Caco-2 (cell line): ENCODE results near the gene LATS2. TPM values are rescaled to one million over a fixed set of nuclear protein-coding genes. Genes with fewer than 3 reads are reported as not detected.

Experiments
- BruUV-seq: library from RNA; stranded (reverse); fragments of 400-500 nt; replicated peaks from 2 replicates; lab custom pipeline; 2021; lab: Mats Ljungman, UMichigan
- CTCF ChIA-PET: fragments of 300-600 bp; sonication (Branson Sonifier 250); formaldehyde crosslinking; loops from one replicate; lab custom pipeline; 2022; ENCODE audit warnings: antibody characterized with exemption; lab: Charles Lee
- POLR2A ChIA-PET: fragments of 300-600 bp; sonication (Branson Sonifier 250); formaldehyde crosslinking; loops from one replicate; lab custom pipeline; 2022; ENCODE audit warnings: antibody characterized with exemption; lab: Charles Lee
- DNase-seq, 2 experiments: peaks; one replicate each; pipeline versions ENCODE4 v3.0.0 to v3.0.0-alpha.2; 2020 to 2022
- H3K27me3 ChIP-seq: replicated peaks from 2 replicates; pipeline ENCODE4 v1.6.0; 2011; ENCODE audit warnings: low read length; ENCODE audit not compliant: control insufficient read depth, insufficient read depth
- H3K36me3 ChIP-seq: 2 replicates; pipeline ENCODE4 v1.5.1; 2011; ENCODE audit warnings: low read length; ENCODE audit not compliant: control insufficient read depth, insufficient read depth
- H3K4me1 ChIP-seq: fragments of 250-450 bp; sonication (Bioruptor Pico); 2 replicates; pipeline ENCODE4 v1.5.1; 2020; ENCODE audit warnings: mild to moderate bottlenecking
- H3K4me3 ChIP-seq: 2 replicates; pipeline ENCODE4 v1.5.1; 2011; ENCODE audit warnings: low read depth, mild to moderate bottlenecking, control low read depth, low read length
- H3K9me3 ChIP-seq: fragments of 250-450 bp; sonication (Bioruptor Pico); 2 replicates; pipeline ENCODE4 v1.5.1; 2020; ENCODE audit warnings: mild to moderate bottlenecking, moderate library complexity
- H3K27ac Mint-ChIP-seq: one replicate; pipeline ENCODE4 v1.8.0; 2022; ENCODE audit warnings: mixed read lengths; ENCODE audit not compliant: unreplicated experiment
- H3K27me3 Mint-ChIP-seq: one replicate; pipeline ENCODE4 v1.8.0; 2022; ENCODE audit warnings: mixed read lengths; ENCODE audit not compliant: insufficient read depth, unreplicated experiment
- H3K36me3 Mint-ChIP-seq: one replicate; pipeline ENCODE4 v1.8.0; 2022; ENCODE audit warnings: mild to moderate bottlenecking, mixed read lengths; ENCODE audit not compliant: insufficient read depth, unreplicated experiment
- H3K4me1 Mint-ChIP-seq: one replicate; pipeline ENCODE4 v1.8.0; 2022; ENCODE audit warnings: low read depth, mixed read lengths; ENCODE audit not compliant: unreplicated experiment
- H3K4me3 Mint-ChIP-seq: one replicate; pipeline ENCODE4 v1.8.0; 2022; ENCODE audit warnings: mild to moderate bottlenecking, moderate library complexity, mixed read lengths; ENCODE audit not compliant: unreplicated experiment
- H3K9me3 Mint-ChIP-seq: one replicate; pipeline ENCODE4 v1.8.0; 2022; ENCODE audit warnings: mixed read lengths; ENCODE audit not compliant: unreplicated experiment
- intact Hi-C: fragments of 100-400 bp; cut with micrococcal nuclease; formaldehyde crosslinking; loops from one replicate; pipeline ENCODE4 v1.10.0; 2022; ENCODE audit not compliant: unreplicated experiment
- total RNA-seq: library from RNA; stranded (reverse); gene quantifications from 2 replicates; pipeline ENCODE4 v1.2.3, GENCODE V29; 2022
- TF ChIP-seq, protein P1 (sequence below), 2 experiments: fragments of 200-600 bp in 1 of 2; IDR thresholded peaks; 1 replicate in 1 of 2; 2 replicates in 1 of 2; pipeline versions ENCODE4 v1.5.1 to v1.8.0; 2011 to 2022; ENCODE audit warnings: antibody characterized with exemption in 1 of 2, control low read depth in 1 of 2, inconsistent platforms in 1 of 2, low read depth in 1 of 2, low read length in 1 of 2, mild to moderate bottlenecking in 1 of 2, moderate library complexity in 1 of 2; ENCODE audit not compliant: insufficient read depth in 1 of 2, severe bottlenecking in 1 of 2, unreplicated experiment in 1 of 2

LATS2 gene
- total RNA-seq, 1 experiment from 2014 or later: 45.6 TPM

DNA sequence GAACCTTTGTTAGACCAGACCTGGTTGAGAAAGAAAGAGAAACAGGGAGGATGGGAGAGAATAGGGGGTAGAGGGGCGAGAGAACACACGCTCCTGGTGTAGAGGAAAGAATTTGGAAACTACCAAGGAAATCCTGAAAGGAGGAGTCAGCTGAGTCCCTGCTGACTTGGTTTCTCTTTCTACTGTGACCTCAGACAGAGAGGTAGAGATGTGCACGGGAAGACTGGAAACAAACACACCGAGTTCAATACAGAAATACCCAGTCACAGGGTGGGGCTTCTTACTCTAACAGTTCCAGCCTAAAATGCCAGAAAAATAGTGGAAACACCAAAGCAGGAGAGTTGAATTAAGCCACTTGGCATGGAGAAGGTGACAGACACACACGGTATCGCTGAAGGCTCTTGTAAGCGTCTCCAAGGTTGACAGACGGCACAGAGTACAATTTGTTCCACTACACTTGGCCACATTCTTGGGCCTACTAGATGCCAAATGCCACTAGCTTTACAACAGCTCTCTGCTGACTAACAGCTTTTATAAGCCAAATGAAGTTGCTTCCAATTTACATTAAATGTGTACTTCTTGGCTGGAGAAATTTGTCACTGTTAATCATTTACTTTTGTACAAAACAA, 28.1 kb downstream of the LATS2 start:
- Mint-ChIP-seq H3K4me3 (no peak overlapping the region), H3K27ac (peak overlapping the region; percentile 8), H3K9me3 (no peaks in the 10 kb centered on the region), H3K36me3 (peaks cover 89% of the 10 kb centered on the region), H3K4me1 (peaks cover 29% of the 10 kb centered on the region), H3K27me3 (no peaks in the 10 kb centered on the region)
- no peaks in the 10 kb centered on the region for H3K36me3 ChIP-seq
- DNase-seq: no peak
- no peaks in the 10 kb centered on the region for H3K4me1 ChIP-seq
- CTCF ChIA-PET: no interaction called here
- H3K27me3 ChIP-seq: no peaks in the 10 kb centered on the region
- TF ChIP-seq, protein P1, sequence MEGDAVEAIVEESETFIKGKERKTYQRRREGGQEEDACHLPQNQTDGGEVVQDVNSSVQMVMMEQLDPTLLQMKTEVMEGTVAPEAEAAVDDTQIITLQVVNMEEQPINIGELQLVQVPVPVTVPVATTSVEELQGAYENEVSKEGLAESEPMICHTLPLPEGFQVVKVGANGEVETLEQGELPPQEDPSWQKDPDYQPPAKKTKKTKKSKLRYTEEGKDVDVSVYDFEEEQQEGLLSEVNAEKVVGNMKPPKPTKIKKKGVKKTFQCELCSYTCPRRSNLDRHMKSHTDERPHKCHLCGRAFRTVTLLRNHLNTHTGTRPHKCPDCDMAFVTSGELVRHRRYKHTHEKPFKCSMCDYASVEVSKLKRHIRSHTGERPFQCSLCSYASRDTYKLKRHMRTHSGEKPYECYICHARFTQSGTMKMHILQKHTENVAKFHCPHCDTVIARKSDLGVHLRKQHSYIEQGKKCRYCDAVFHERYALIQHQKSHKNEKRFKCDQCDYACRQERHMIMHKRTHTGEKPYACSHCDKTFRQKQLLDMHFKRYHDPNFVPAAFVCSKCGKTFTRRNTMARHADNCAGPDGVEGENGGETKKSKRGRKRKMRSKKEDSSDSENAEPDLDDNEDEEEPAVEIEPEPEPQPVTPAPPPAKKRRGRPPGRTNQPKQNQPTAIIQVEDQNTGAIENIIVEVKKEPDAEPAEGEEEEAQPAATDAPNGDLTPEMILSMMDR (IDR thresholded peaks at IDR 0.05; ENCODE audit: insufficient read depth in 1 of 2, low read depth in 1 of 2, low read length in 1 of 2, severe bottlenecking in 1 of 2, unreplicated experiment in 1 of 2): no peak
- H3K4me3 ChIP-seq: no peak overlapping the region
- no TSS peak for BruUV-seq
- POLR2A ChIA-PET: no interaction called here
- intact Hi-C loops: no loop called here
- H3K9me3 ChIP-seq: no peaks in the 10 kb centered on the region

DNA sequence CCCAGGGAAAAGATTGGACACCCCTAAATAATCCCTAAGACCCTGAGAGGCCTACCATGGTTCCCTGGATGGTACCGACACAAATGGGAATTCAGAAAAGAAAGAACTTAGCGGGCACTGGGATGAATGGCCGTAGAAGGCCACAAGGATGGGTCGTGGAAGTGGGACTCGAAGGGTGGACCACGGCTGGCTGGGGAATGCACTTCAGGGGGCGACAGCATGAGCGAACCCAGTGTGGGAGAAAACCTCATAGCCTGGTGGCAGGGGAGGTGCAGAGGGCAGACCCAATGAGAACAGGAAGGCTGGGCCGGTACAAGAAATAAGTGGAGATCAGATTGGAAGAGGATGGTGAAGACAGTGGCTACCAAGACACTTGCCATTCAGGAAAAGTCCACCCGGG, 28.7 kb downstream of the LATS2 start:
- no peaks in the 10 kb centered on the region for H3K4me1 ChIP-seq
- ChIA-PET CTCF (no interaction called here), POLR2A (no interaction called here)
- Mint-ChIP-seq H3K4me1 (peaks cover 29% of the 10 kb centered on the region), H3K27ac (peak overlapping the region; percentile 8), H3K4me3 (no peak overlapping the region), H3K36me3 (peaks cover 86% of the 10 kb centered on the region), H3K27me3 (no peaks in the 10 kb centered on the region), H3K9me3 (no peaks in the 10 kb centered on the region)
- intact Hi-C loops: no loop called here
- no peak overlapping the region for H3K4me3 ChIP-seq
- DNase-seq: no peak
- H3K27me3 ChIP-seq: no peaks in the 10 kb centered on the region
- TF ChIP-seq, protein P1 (IDR thresholded peaks at IDR 0.05; ENCODE audit: insufficient read depth in 1 of 2, low read depth in 1 of 2, low read length in 1 of 2, severe bottlenecking in 1 of 2, unreplicated experiment in 1 of 2): no peak
- no peaks in the 10 kb centered on the region for H3K9me3 ChIP-seq
- H3K36me3 ChIP-seq: no peaks in the 10 kb centered on the region
- BruUV-seq: no TSS peak

DNA sequence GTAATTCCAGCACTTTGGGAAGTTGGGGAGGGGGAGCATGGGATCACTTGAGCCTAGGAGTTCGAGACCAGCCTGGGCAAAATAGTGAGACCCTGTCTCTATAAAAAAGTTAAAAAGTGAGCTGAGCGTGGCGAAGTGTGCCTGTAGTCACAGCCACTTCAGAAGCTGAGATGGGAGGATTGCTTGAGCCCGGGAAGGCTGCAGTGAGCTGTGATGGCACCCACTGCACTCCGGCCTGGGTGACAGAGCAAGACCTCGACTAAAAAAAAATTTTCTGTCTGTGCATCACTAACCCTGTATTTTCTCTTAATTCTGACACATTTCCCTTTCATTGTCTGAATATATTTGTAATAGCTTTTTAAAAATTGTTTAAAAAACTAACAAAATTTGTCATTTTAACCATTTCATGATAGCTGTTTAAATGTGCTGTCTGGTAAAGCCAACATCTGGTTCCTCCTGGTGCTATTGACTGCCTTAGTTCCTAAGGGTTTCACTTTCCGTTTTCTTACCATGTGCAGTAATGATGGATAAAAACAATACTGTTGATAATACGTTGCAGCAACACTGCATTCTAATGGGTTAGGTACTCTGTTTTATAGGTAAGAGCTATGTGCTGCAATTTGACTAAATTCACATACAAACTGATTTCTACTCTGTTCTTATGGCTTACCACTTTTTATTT, 29.7 kb downstream of the LATS2 start:
- TF ChIP-seq, protein P1 (IDR thresholded peaks at IDR 0.05; ENCODE audit: insufficient read depth in 1 of 2, low read depth in 1 of 2, low read length in 1 of 2, severe bottlenecking in 1 of 2, unreplicated experiment in 1 of 2): no peak
- Histone ChIP-seq H3K4me3 (no peak overlapping the region), H3K4me1 (no peaks in the 10 kb centered on the region), H3K9me3 (no peaks in the 10 kb centered on the region), H3K36me3 (no peaks in the 10 kb centered on the region), H3K27me3 (no peaks in the 10 kb centered on the region)
- ChIA-PET CTCF (no interaction called here), POLR2A (no interaction called here)
- H3K27ac Mint-ChIP-seq: no peak overlapping the region
- no peak for DNase-seq
- no peaks in the 10 kb centered on the region for H3K27me3 Mint-ChIP-seq
- no peak overlapping the region for H3K4me3 Mint-ChIP-seq
- BruUV-seq: no TSS peak
- no peaks in the 10 kb centered on the region for H3K9me3 Mint-ChIP-seq
- peaks cover 29% of the 10 kb centered on the region for H3K4me1 Mint-ChIP-seq
- H3K36me3 Mint-ChIP-seq: peaks cover 77% of the 10 kb centered on the region
- intact Hi-C loops: no loop called here
